K562 (cell line): ENCODE data around the gene ZP3. TPM values are rescaled to one million over a fixed set of nuclear protein-coding genes. Genes with fewer than 3 reads are reported as not detected.
A peak's percentile ranks its signal among the peaks of the same experiment; 100 is the strongest.

Experiments
- ASH1L ChIP-seq: fragments of 450-650 bp; IDR thresholded peaks from 2 replicates; pipeline ENCODE4 v1.6.1; 2018; ENCODE audit warnings: borderline replicate concordance, mild to moderate bottlenecking, low read depth; ENCODE audit not compliant: partially characterized antibody
- CHD2 ChIP-seq: IDR thresholded peaks from 2 replicates; pipeline ENCODE4 v1.6.1; 2011; ENCODE audit warnings: low read depth, low read length
- DDX20 ChIP-seq: fragments of 450-650 bp; IDR thresholded peaks from 2 replicates; pipeline ENCODE4 v1.6.1; 2016; ENCODE audit warnings: missing genetic modification characterization, low read depth, mild to moderate bottlenecking, missing compliant biosample characterization, moderate library complexity
- EZH2 ChIP-seq: IDR thresholded peaks from 2 replicates; pipeline ENCODE4 v1.6.1; 2012; ENCODE audit warnings: low read depth, mild to moderate bottlenecking, inconsistent platforms, low read length, borderline replicate concordance
- FOXJ2 ChIP-seq: fragments of 200-800 bp; sonication (Bioruptor generic); IDR thresholded peaks from 2 replicates; pipeline ENCODE4 v1.6.1; 2016; ENCODE audit warnings: missing genetic modification characterization, missing compliant biosample characterization
- FOXP4 ChIP-seq: sonication (generic); formaldehyde crosslinking; IDR thresholded peaks from 2 replicates; pipeline ENCODE4 v1.8.0; 2022; ENCODE audit warnings: mild to moderate bottlenecking, missing genetic modification reagents, borderline replicate concordance
- HMG20B ChIP-seq: fragments of 250-450 bp; sonication (Bioruptor Pico); IDR thresholded peaks from 2 replicates; pipeline ENCODE4 v1.5.0; 2021; ENCODE audit warnings: mild to moderate bottlenecking
- MTA2 ChIP-seq: fragments of 450-650 bp; IDR thresholded peaks from 2 replicates; pipeline ENCODE4 v1.6.1; 2016; ENCODE audit warnings: low read depth
- PHF21A ChIP-seq: fragments of 450-650 bp; IDR thresholded peaks from 2 replicates; pipeline ENCODE4 v1.6.1; 2017; ENCODE audit warnings: low read depth, borderline replicate concordance
- PPARD ChIP-seq: fragments of 250-450 bp; sonication (Bioruptor Pico); IDR thresholded peaks from 2 replicates; pipeline ENCODE4 v1.8.0; 2022; ENCODE audit warnings: inconsistent platforms, mild to moderate bottlenecking, moderate library complexity
- TCF7 ChIP-seq: sonication (generic); IDR thresholded peaks from 2 replicates; pipeline ENCODE4 v1.6.1; 2016; ENCODE audit warnings: antibody characterized with exemption, borderline replicate concordance
- XRCC4 ChIP-seq: IDR thresholded peaks from one replicate; pipeline ENCODE4 v1.6.1; 2011; ENCODE audit not compliant: insufficient read depth, insufficient read length; ENCODE audit errors: extremely low read depth
- ZBTB12 ChIP-seq: fragments of 250-450 bp; sonication (Bioruptor Pico); IDR thresholded peaks from 2 replicates; pipeline ENCODE4 v1.4.0; 2020
- ZKSCAN8 ChIP-seq: fragments of 200-800 bp; sonication (Bioruptor generic); IDR thresholded peaks from 2 replicates; pipeline ENCODE4 v1.6.1; 2016; ENCODE audit warnings: missing genetic modification characterization, missing compliant biosample characterization
- ZNF143 ChIP-seq: sonication (generic); formaldehyde crosslinking; IDR thresholded peaks from 2 replicates; pipeline ENCODE4 v1.9.0; 2022; ENCODE audit warnings: mild to moderate bottlenecking, missing genetic modification reagents
- ZNF57 ChIP-seq: fragments of 450-650 bp; formaldehyde crosslinking; IDR thresholded peaks from 2 replicates; pipeline ENCODE4 v1.4.0; 2020; ENCODE audit warnings: mild to moderate bottlenecking, moderate library complexity
- ZNF589 ChIP-seq: fragments of 200-800 bp; sonication (Bioruptor generic); IDR thresholded peaks from 2 replicates; pipeline ENCODE4 v1.6.1; 2016; ENCODE audit warnings: low read depth, missing genetic modification characterization, missing compliant biosample characterization
- ZNF668 ChIP-seq: fragments of 250-450 bp; sonication (Bioruptor Pico); IDR thresholded peaks from 2 replicates; pipeline ENCODE4 v1.8.0; 2022; ENCODE audit warnings: mild to moderate bottlenecking, inconsistent platforms
- polyA plus RNA-seq, 8 experiments: library from polyadenylated mRNA; depleted of rRNA in 4 of 8; stranded (reverse) in 5 of 8; unstranded in 3 of 8; fragments of >200 nt; fragmentation: Nextera tagmentation in 2 of 8; fragmentation: Illumina TruSeq in 1 of 8; extraction: Ambion mirVana in 2 of 8; extraction: Trizol in 1 of 8; gene quantifications; 2 replicates each; pipeline versions ENCODE4 v1.2.1 to v1.2.3, GENCODE V29; 2011 to 2014; ENCODE audit warnings: inconsistent platforms in 1 of 8, missing spikeins in 1 of 8
- total RNA-seq, 7 experiments: library from RNA; depleted of rRNA in 6 of 7; stranded (reverse); fragments of >200 nt in 6 of 7; fragmentation: Illumina TruSeq in 2 of 7; extraction: Trizol in 2 of 7; gene quantifications; 2 replicates each; pipeline versions ENCODE4 v1.2.1 to v1.2.3, GENCODE V29; 2011 to 2021; ENCODE audit warnings: low replicate concordance in 1 of 7
- TF ChIP-seq, protein P1 (sequence below): fragments of 450-650 bp; IDR thresholded peaks from 2 replicates; pipeline ENCODE4 v1.6.1; 2016; ENCODE audit warnings: mild to moderate bottlenecking
- TF ChIP-seq, protein P2 (sequence below): fragments of 450-650 bp; IDR thresholded peaks from 2 replicates; pipeline ENCODE4 v1.7.0; 2016; ENCODE audit warnings: borderline replicate concordance

The ZP3 gene
- total and polyA plus RNA-seq, 9 of the 15 experiments (the other 6 are each of a cell fraction or from before 2014, with no cell fraction given): 1.4 to 3.8 (median 2.4) TPM

- TF ChIP-seq, protein P1, sequence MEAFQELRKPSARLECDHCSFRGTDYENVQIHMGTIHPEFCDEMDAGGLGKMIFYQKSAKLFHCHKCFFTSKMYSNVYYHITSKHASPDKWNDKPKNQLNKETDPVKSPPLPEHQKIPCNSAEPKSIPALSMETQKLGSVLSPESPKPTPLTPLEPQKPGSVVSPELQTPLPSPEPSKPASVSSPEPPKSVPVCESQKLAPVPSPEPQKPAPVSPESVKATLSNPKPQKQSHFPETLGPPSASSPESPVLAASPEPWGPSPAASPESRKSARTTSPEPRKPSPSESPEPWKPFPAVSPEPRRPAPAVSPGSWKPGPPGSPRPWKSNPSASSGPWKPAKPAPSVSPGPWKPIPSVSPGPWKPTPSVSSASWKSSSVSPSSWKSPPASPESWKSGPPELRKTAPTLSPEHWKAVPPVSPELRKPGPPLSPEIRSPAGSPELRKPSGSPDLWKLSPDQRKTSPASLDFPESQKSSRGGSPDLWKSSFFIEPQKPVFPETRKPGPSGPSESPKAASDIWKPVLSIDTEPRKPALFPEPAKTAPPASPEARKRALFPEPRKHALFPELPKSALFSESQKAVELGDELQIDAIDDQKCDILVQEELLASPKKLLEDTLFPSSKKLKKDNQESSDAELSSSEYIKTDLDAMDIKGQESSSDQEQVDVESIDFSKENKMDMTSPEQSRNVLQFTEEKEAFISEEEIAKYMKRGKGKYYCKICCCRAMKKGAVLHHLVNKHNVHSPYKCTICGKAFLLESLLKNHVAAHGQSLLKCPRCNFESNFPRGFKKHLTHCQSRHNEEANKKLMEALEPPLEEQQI: no peak
- TF ChIP-seq ZNF143 (peak; percentile 44; the same call in 1 of the 2 replicates), FOXJ2 (tag) (no peak), HMG20B (CRISPR knock-in tag) (no peak), XRCC4 (no peak), PHF21A (no peak), TCF7 (no peak), DDX20 (tag) (no peak), ZNF668 (no peak), ZNF589 (CRISPR knock-in tag) (no peak), EZH2 (no peak), ZKSCAN8 (CRISPR knock-in tag) (no peak), MTA2 (no peak), PPARD (CRISPR knock-in tag) (no peak), FOXP4 (CRISPR knock-in tag) (no peak; the same call in 1 of the 2 replicates), CHD2 (0 out of 2 replicates have a peak, but pooled peaks have one; percentile 14), ZNF57 (0 out of 2 replicates have a peak, but pooled peaks have one; percentile 59), ZBTB12 (CRISPR knock-in tag) (0 out of 2 replicates have a peak, but pooled peaks have one; percentile 24), ASH1L (no peak)
- TF ChIP-seq, protein P2, sequence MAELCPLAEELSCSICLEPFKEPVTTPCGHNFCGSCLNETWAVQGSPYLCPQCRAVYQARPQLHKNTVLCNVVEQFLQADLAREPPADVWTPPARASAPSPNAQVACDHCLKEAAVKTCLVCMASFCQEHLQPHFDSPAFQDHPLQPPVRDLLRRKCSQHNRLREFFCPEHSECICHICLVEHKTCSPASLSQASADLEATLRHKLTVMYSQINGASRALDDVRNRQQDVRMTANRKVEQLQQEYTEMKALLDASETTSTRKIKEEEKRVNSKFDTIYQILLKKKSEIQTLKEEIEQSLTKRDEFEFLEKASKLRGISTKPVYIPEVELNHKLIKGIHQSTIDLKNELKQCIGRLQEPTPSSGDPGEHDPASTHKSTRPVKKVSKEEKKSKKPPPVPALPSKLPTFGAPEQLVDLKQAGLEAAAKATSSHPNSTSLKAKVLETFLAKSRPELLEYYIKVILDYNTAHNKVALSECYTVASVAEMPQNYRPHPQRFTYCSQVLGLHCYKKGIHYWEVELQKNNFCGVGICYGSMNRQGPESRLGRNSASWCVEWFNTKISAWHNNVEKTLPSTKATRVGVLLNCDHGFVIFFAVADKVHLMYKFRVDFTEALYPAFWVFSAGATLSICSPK: no peak
Measured at GRCh38 chr7:76397409-76398183, 27.2 kb upstream of the ZP3 start (continued).
